Ovary (tissue), 9 donors: Measurements from ENCODE around the gene CHD5. TPM values are rescaled to one million over a fixed set of nuclear protein-coding genes. Genes with fewer than 3 reads are reported as not detected.

ENCODE experiments used
- DNase-seq, 5 donors: peaks; one replicate each; pipeline ENCODE4 v3.0.0-alpha.2; 2019 to 2020
- H3K27ac ChIP-seq, 2 donors: fragments of 200-600 bp; one replicate each; pipeline versions ENCODE4 v1.5.1 to v1.8.0; 2019 to 2022
- H3K27me3 ChIP-seq: fragments of 200-600 bp; one replicate; pipeline ENCODE4 v1.8.0; 2022
- H3K36me3 ChIP-seq: fragments of 200-600 bp; sonication (generic); one replicate; pipeline ENCODE4 v1.5.1; 2019
- H3K4me1 ChIP-seq: one replicate; pipeline ENCODE4 v1.8.1; 2013; ENCODE audit warnings: mild to moderate bottlenecking, moderate library complexity; ENCODE audit not compliant: insufficient read depth
- H3K4me3 ChIP-seq: fragments of 200-600 bp; sonication (generic); one replicate; pipeline ENCODE4 v1.5.1; 2017
- H3K9me3 ChIP-seq, 2 donors: fragments of 200-600 bp in 1 of 2; sonication (generic) in 1 of 2; one replicate each; pipeline versions ENCODE4 v1.5.1 to v1.8.1; 2013 to 2019; ENCODE audit warnings: mild to moderate bottlenecking in 1 of 2, moderate library complexity in 1 of 2
- CTCF ChIP-seq, 3 donors: fragments of 450-650 bp in 2 of 3; fragments of 200-600 bp in 1 of 3; IDR thresholded peaks; one replicate each; pipeline versions ENCODE4 v1.5.1 to v1.8.0; 2016 to 2022; ENCODE audit warnings: antibody characterized with exemption in 3 of 3, mild to moderate bottlenecking in 1 of 3
- EP300 ChIP-seq: sonication (generic); formaldehyde crosslinking; IDR thresholded peaks from one replicate; pipeline ENCODE4 v1.6.1; 2017; ENCODE audit warnings: antibody characterized with exemption
- POLR2A ChIP-seq: fragments of 450-650 bp; IDR thresholded peaks from one replicate; pipeline ENCODE4 v1.6.1; 2017; ENCODE audit warnings: antibody characterized with exemption, mild to moderate bottlenecking, moderate library complexity
- WGBS, 3 donors: extraction: QIAGEN DNeasy Blood & Tissue Kit in 1 of 3; methylation state at CpG; one replicate each; pipeline versions ENCODE4 v1.1.5 to v1.1.7; 2013 to 2017; 5-methylcytosine and 5-hydroxymethylcytosine counted together
- intact Hi-C, 4 donors: fragments of 100-400 bp; cut with DNase I; formaldehyde crosslinking; loops; one replicate each; pipeline versions ENCODE4 v1.11.0 to v1.15.1; 2022 to 2023
- polyA plus RNA-seq, 2 donors: library from polyadenylated mRNA; stranded (reverse); fragments of 200-250 nt in 1 of 2; fragments of 350-450 nt in 1 of 2; fragmentation: Illumina TruSeq in 1 of 2; extraction: RNeasy Lipid Tissue Mini Kit (QIAGEN cat#74804) in 1 of 2; gene quantifications; one replicate each; pipeline ENCODE4 v1.2.3, GENCODE V29; 2013 to 2014
- total RNA-seq, 7 donors: library from RNA; depleted of rRNA in 2 of 7; stranded (reverse); fragments of >200 nt in 2 of 7; fragmentation: NEBNext Ultra II Directional in 3 of 7; extraction: Animal tissue kit (Norgen Biotek cat#: 25700) in 3 of 7; gene quantifications; one replicate each; pipeline versions ENCODE4 v1.1.0 to v1.2.4, GENCODE V29; 2016 to 2023
- donor health status: DM: no; HTN: no; CAD: no; lungs with moderate emphysema.
- donor health status: DM: no; HTN: no; CAD: no.
- donor health status: Bipolar disorder and iron deficiency.
- donor health status: DM: yes; HTN: yes; CAD: no.
- donor health status: DM: no; HTN: no; CAD: no.
- donor health status: DM: yes; HTN: yes; CAD: no.

CHD5 gene
- total and polyA plus RNA-seq, 9 donors, result under 0.01 to 0.54 (median 0.23) TPM

GRCh38 chr1:6129313-6129712 is 50.8 kb downstream of the CHD5 start:
- Histone ChIP-seq H3K27ac (no peak overlapping the region), H3K36me3 (no peaks in the 10 kb centered on the region), H3K4me3 (no peak overlapping the region), H3K4me1 (peaks cover 3% of the 10 kb centered on the region), H3K9me3 (no peaks in the 10 kb centered on the region), H3K27me3 (no peaks in the 10 kb centered on the region)
- DNase-seq, result no peak
- WGBS, 3 donors, result 84 to 90% (median 86%) methylated on average over 9 of the region's 9 CpGs
- intact Hi-C loops, result no loop called here
- no peak for TF ChIP-seq POLR2A
- no peak for TF ChIP-seq EP300
- TF ChIP-seq CTCF (IDR thresholded peaks at IDR 0.05), result no peak

GRCh38 chr1:6128276-6129081 is 51.6 kb downstream of the CHD5 start:
- WGBS, 3 donors, result 88 to 93% (median 90%) methylated on average over 34 of the region's 34 CpGs
- Histone ChIP-seq H3K4me1 (peaks cover 3% of the 10 kb centered on the region), H3K4me3 (no peak overlapping the region), H3K27me3 (no peaks in the 10 kb centered on the region), H3K9me3 (no peaks in the 10 kb centered on the region), H3K36me3 (no peaks in the 10 kb centered on the region), H3K27ac (no peak overlapping the region)
- no peak for TF ChIP-seq EP300
- TF ChIP-seq POLR2A, result no peak
- no peak for TF ChIP-seq CTCF (IDR thresholded peaks at IDR 0.05)
- intact Hi-C loops, result no loop called here
- DNase-seq, result peak in 1 of 5 donors; percentile 37

GRCh38 chr1:6127587-6128163 is 52.4 kb downstream of the CHD5 start:
- H3K36me3 ChIP-seq, result no peaks in the 10 kb centered on the region
- no peak overlapping the region for H3K4me3 ChIP-seq
- intact Hi-C loops, result no loop called here
- H3K27me3 ChIP-seq, result no peaks in the 10 kb centered on the region
- H3K27ac ChIP-seq, result no peak overlapping the region
- TF ChIP-seq POLR2A (no peak), EP300 (no peak), CTCF (IDR thresholded peaks at IDR 0.05) (no peak)
- DNase-seq, result peak; percentile 65 to 82 (median 78)
- WGBS, 3 donors, result 6 to 33% (median 25%) methylated on average over 17 to 41 of the region's 41 CpGs
- H3K9me3 ChIP-seq, result no peaks in the 10 kb centered on the region
- peaks cover 3% of the 10 kb centered on the region for H3K4me1 ChIP-seq

- DNase-seq, result no peak
- H3K4me1 ChIP-seq, result peaks cover 3% of the 10 kb centered on the region
- TF ChIP-seq POLR2A (no peak), EP300 (no peak), CTCF (IDR thresholded peaks at IDR 0.05) (no peak)
- H3K9me3 ChIP-seq, result no peaks in the 10 kb centered on the region
- intact Hi-C loops, result no loop called here
- H3K36me3 ChIP-seq, result no peaks in the 10 kb centered on the region
- no peak overlapping the region for H3K27ac ChIP-seq
- 90 to 92% (median 91%) methylated on average over 16 of the region's 16 CpGs for WGBS, 3 donors
- no peaks in the 10 kb centered on the region for H3K27me3 ChIP-seq
- no peak overlapping the region for H3K4me3 ChIP-seq
Observed at GRCh38 chr1:6126521-6127067, 53.5 kb downstream of the CHD5 start.
